Stimulated activated naive CD4-positive, alpha-beta T cell (primary cell): ENCODE measurements around the gene SLC4A7.
A peak's percentile ranks its signal among the peaks of the same experiment; 100 is the strongest.
"Not testable (repeated sequence)": the region's sequence is repeated elsewhere in the genome, so short reads cannot be mapped to it uniquely, and the experiment has no call there.

ENCODE experiments used
- DNase-seq, 6 experiments: peaks; one replicate each; lab custom pipeline; 2025; lab: John Stamatoyannopoulos, UW

The SLC4A7 gene

GRCh38 chr3:27429909-27430308 is 54.3 kb downstream of the SLC4A7 start:
- no peak for DNase-seq

GRCh38 chr3:27428446-27428845 is 55.7 kb downstream of the SLC4A7 start:
- no peak for DNase-seq

GRCh38 chr3:27426926-27427325 is 57.3 kb downstream of the SLC4A7 start:
- DNase-seq = no peak

GRCh38 chr3:27425896-27426565 is 58.2 kb downstream of the SLC4A7 start:
- no peak for DNase-seq

GRCh38 chr3:27424812-27425521 is 59.2 kb downstream of the SLC4A7 start:
- not testable (repeated sequence) for DNase-seq

- DNase-seq = no peak
These were observed 60.7 kb downstream of the SLC4A7 start for GRCh38 chr3:27423463-27423862.

GRCh38 chr3:27422617-27423016 is 61.6 kb downstream of the SLC4A7 start:
- DNase-seq = no peak

GRCh38 chr3:27415202-27415601 is 69.0 kb downstream of the SLC4A7 start:
- no peak for DNase-seq

GRCh38 chr3:27392950-27393679 is 91.1 kb downstream of the SLC4A7 start:
- no peak for DNase-seq

GRCh38 chr3:27392414-27392813 is 91.8 kb downstream of the SLC4A7 start:
- not testable (repeated sequence) for DNase-seq

- DNase-seq = no peak
These were observed 92.4 kb downstream of the SLC4A7 start for GRCh38 chr3:27391796-27392195.

GRCh38 chr3:27387625-27388024 is 96.6 kb downstream of the SLC4A7 start:
- no peak for DNase-seq

GRCh38 chr3:27385504-27385903 is 98.7 kb downstream of the SLC4A7 start:
- DNase-seq = no peak

- no peak for DNase-seq
These were observed 100.0 kb downstream of the SLC4A7 start for GRCh38 chr3:27384191-27384590.

GRCh38 chr3:27380433-27381357 is 103.5 kb downstream of the SLC4A7 start:
- DNase-seq = no peak

- no peak for DNase-seq
These were observed 105.9 kb downstream of the SLC4A7 start for GRCh38 chr3:27378331-27378730.

- DNase-seq = no peak
These were observed 107.9 kb downstream of the SLC4A7 start for GRCh38 chr3:27376109-27376772.

GRCh38 chr3:27368831-27369607 is 115.2 kb downstream of the SLC4A7 start, which contains the start of gene NEK10:
TSS of gene NEK10 (minus strand) at chr3:27369383. CDS start at chr3:27352882, 16,501 bp downstream.
- DNase-seq = peak; percentile 85 to 91 (median 90)

GRCh38 chr3:27366062-27366591 is 118.1 kb downstream of the SLC4A7 start:
- no peak for DNase-seq
